ENCODE data around the gene PIAS4.

Gene PIAS4

DNA sequence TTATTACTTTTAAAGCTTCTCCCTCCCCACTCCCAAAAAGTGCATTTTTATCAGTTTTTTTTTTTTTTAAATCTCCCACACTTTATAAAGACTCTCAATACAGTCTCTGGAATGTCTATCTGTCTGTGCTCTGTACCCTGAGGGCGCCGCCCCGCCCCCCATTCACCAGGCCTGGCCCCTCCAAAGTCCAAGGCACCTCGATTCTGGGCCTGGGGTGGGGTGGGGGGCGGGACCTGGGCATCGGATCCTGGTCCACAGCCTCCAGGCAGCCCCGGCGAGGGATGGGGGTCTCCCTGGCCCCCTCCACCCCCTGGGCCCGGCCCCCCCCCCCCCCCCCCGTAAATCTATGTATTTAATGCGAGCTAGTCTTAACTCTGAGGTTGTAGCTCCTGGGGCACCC lies 35.9 kb downstream of the PIAS4 start:
- DNase-seq, result no peak

DNA sequence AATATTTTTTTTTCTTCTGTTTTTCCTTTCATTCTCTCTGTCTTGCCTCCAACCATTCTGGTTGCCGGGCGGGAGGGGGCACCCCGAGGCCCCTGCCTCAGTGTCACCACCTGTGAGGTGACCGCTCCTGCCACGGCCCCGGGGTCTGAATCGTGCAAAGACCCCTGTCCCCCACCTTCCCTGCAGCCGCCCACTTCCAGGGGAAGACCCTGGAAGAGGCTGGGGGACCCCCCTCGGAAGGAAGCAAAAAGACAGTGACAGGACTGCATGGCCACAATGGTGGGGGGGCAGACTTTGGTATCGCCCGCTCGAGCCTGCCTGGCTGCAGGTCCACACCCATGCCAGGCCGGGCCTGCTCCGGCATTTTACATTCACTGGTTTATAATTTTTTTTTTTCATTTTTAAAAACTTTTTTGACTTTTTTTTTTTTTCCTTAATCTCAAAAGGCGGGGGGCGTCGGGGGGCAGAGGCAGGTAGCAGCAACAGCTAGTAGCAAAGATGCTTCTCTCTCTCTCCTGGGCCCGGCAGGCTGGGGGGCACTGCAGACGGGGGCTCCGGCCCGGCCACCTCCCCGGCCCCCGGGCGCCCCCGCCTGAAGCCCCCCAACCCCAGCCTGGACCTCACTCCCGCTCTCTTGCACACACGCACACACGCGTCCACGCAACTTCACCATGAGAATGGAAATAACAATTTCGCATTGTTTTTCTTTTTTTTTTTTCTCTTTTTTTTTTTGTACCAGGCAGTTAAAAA lies 36.6 kb downstream of the PIAS4 start:
- DNase-seq, result no peak

- DNase-seq, result no peak
Measured at GRCh38 chr19:4044990-4045465, 37.5 kb downstream of the PIAS4 start.

DNA sequence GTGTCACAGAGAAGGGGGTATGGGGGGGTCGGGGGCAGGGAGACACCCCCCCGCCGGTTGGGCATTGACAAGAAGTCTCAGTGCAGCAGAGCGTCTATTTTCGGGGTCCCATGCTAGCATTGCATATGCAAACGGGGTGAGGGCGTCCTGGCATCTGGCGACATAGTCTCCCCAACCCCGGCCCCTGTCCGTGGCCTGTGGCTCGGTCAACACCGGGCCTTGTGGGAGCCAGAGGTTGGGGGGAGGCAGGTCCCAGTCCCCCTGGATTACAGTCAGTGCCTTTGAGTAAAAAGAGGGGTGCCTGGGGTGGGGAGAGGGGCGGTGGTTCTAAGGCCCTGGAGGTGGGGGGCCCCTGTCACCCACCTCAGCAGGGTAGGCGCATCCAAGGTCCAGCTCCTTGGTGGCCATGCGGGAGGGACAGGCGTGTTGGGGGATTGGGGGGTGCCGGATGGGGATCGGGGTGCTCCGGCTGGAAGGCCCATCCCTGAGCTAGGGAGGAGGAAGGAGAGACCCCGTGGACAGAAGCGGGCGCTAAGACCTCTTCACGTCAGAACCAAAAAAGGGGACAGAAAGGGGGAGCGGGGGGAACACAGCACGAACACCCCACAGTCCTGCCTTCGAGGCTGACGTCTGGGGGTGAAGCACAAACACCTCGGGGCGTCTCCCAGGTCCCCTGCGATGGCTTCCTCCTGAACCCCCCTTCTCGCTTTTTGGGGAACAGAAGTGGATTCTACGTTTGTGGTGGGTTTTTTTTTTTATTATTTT lies 38.2 kb downstream of the PIAS4 start:
- DNase-seq, result no peak

DNA sequence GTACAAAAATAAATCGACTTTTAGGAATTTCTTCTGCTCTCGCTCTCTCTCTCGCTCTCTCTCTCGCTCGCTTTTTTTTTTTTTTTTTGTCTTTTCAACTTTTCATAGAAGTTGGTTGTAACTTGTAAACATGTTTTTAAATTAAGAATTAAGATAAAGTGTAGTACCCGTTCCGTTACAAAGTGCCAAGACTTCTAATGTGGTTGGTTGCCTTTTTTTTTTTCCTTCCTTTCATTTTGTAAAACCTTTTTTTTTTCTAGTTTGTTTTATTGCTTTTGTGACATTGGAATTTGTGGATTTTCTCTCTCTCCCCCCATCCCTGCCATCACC lies 38.8 kb downstream of the PIAS4 start:
- DNase-seq, result no peak

DNA sequence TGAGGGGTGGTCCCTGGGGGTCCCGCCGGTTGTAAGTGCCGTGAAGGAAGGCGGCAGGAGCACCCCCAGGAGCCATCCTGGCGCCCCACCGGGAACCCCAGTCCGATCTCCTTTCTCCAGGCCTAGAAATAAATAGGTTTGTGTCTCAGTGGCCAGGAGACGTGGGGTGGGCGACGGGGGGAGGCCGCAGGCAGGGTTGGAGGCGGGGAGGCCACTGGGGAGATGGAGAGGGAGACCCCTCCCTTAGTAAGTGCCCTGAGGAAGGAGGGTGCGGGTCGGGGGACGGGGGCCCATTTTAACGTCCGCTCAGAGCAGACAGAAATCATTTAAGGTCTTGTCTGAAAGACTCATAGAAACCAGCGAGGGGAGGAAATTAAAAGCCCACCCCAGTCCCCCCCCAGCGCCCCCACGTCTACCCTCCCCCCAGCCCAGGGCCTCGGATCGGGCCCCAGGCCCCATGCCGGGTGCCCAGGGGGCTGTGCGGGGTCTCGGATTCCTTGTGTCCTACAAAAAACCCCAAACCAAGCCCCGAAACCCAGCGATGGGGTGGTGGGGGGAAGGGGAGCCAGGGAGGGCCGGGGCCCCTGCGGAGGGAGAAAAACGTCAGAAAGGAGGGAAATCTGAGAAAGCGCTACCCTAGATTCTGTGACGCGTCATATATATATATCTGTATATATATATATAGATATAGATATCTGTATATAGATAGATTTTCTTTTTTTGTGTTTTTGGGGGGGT lies 39.6 kb downstream of the PIAS4 start:
- no peak for DNase-seq

GRCh38 chr19:4049432-4049831 lies 41.9 kb downstream of the PIAS4 start:
- DNase-seq, result no peak

DNA sequence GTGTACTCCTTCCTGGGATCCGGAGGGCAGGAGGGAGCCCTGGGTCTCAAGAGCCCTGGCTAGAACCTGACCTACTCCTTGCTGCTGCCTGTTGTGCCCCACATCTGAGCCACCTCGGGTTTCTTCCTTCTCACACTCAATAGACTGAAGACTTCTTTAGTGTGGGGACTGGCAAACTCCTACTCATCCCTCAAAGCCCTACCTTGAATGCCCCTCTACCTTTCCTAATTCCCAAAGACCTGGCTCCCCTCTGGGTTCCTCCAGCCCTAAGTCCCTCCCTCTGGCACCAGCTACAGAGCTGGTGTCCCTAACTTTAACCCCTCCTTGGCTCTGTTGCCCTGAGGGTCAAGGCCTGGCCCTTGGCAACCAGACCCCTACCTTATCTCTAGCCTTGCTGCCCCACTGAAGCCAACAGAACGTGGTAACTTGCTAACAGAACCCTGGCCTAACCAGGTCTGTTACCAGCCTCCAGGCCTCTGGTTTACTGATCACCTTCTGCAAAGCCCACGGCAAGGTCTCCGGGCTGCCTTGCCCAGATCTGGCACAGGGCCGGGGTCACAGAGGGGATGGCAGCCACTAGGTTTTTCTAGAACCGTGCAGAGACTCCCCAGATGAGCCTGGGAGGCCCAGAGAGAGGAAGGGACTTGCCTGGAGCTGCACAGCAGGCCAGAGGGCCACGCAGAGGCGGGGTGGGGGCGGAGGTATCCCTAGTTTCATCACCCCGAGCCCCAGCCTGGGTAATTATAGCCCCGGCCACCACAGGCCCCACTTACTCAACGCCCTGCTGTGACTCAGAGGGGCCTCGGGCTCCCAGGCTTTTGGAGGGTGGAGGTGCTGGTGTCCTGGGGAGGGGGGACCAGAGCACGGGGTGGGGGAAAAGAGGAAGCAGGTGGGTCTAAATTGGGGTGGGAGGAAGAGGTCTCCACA lies 43.9 kb downstream of the PIAS4 start:
- DNase-seq, result peak; percentile 71

DNA sequence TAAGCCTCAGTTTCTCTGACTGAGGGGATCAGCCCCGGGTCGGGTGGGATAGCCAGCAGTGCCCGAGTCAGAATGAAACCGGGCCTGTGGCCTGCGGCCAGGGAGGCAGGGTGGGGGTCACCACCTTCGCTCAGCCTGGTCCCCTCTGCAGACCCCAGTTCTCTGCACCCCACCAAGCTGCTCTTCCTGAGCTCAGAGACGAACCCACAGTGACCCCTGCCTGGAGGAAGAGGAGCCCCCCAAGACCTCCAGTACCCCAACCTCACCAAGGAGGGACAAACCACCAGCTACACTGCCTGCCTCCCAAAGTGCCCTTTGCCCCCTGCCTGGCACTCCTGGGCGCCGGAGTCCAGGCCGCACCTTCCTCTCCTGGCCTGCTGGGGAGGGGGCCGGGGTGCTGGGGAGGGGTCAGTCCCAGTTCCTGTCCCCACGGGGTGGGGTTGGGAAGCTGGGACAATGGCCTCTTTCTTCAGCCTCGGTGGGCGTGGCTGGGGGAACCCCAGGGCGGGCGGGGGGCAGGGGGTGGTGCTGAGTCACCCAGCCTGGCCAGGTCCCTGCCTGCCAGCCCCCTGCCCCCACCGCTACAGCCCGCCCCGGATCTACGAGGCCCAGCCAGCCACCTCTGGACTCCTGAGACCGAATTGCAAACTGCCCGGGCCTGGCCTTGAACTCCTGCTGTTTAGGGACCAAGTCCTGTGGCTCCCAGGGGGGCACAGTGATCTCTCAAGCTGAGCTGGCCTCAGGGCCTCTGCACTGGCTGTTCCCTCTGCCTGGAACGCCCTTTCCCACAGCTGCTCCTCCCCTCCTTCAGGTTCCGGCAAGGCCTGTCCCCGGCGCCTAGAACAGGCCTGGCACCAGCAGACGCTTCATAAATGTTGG lies 44.8 kb downstream of the PIAS4 start:
- DNase-seq, result peak; percentile 69

DNA sequence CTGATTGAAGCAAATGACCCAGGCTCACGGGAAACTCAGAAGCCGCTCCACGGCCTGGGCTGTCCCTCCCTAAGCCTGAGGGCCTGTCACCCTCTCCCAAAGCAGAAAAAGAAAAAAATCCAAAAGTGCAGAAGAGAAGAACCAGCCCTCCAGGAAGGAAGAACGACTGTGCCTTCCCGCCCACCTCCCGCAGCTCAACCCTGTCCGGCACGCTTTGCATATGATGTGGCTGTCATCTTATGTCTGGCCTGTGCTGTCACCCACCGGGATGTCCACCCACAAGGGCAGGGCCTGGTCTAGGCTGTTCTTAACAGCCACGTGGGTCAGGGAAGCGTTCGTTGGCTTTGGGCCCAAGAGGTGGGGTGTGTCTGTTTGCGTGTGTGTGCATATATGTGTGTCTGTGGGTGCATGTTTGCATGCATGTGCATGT lies 45.5 kb downstream of the PIAS4 start:
- no peak for DNase-seq

- DNase-seq, result no peak
Measured at GRCh38 chr19:4053423-4054324, 46.1 kb downstream of the PIAS4 start.

DNA sequence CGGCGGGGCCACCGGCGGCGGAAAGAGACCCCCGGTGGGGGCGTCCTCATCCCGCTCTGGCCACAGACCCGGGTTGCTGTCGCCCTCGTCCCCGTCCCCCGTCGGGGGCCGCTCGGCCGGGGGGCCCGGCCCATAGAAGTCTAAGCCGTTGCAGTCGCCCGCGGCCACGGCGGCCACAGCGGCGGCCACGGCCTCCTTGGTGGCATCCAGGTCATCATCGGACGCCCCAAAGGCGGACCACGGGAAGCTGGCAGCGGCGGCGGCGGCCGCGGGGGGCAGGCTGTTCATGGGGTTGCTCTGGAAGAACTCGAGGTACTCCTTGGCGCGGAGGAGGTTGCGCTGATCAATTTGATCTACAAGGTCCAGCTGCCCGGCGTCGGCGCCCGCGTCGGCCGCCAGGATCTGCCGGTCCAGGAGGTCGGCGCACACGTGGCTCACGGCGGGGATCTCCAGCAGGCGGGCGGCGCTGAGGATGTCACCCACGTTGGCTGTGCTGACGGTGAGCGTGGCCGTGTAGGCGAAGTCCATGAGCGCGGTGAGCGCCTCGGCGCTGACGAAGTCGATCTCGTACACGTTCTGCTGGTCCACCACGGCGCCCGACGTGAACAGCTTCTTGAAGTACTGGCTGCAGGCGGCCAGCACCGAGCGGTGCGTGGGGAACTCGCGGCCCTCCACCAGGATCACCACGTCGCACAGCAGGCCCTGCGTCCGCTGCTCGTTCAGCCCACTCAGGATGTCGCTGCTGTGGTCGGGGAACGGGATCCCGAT lies 47.1 kb downstream of the PIAS4 start:
- DNase-seq, result no peak

DNA sequence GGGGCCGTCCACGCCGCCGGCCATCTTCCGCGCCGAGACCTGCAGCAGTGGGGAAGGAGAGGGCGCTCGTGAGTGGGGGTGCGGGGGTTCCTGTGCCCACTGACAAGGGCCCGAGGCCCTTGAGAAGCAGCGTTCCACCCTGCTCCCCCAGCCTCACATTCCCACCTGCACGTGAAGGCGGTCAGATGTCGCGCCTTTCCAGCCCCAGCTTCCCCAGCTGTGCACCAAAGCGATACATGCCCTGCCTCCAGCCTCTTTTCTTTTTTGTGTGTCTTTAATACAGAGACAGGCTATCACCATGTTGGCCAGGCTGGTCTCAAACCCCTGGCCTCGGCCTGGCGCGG lies 47.6 kb downstream of the PIAS4 start:
- DNase-seq, result no peak

- DNase-seq, result peak; percentile 76
Measured at GRCh38 chr19:4057931-4058692, 50.6 kb downstream of the PIAS4 start.

DNA sequence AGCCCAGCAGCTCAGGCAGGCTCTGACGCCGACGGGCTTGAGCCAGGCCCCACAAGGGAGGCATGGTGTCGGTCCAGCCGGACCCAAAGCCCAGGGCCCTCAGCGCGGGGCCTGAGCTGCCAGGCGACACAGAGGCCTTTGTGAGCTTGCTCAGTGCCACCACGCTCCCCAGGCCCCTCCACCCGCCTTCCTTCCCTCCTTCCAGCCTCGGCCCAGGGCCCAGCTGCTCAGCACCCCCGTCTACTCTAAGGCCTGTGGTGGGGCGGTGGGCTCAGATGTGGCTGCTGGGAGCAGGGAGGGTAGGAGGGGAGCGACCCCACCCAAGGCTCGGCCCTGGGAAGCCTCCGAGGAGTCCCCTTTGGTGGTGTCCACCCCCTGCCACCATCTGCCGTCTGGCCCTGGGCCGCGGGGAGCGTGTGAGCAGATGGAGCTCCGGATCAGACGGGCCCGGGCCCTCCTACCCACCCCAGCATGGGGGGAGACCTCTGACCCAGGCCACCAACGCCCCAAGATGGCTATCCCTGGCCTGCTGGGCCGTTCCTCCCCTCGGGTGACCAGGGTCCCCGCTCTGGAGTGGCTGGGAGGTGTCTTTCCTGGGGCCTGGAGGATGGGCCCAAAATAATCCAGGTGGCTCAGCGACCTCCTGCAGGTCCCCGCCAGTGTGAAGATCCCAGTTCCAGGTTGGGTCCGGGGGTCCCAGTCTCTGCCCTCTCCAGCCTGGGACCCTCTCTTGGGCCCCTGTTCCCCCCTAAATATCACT lies 51.3 kb downstream of the PIAS4 start:
- DNase-seq, result no peak

GRCh38 chr19:4059453-4059871 lies 51.9 kb downstream of the PIAS4 start:
- no peak for DNase-seq

DNA sequence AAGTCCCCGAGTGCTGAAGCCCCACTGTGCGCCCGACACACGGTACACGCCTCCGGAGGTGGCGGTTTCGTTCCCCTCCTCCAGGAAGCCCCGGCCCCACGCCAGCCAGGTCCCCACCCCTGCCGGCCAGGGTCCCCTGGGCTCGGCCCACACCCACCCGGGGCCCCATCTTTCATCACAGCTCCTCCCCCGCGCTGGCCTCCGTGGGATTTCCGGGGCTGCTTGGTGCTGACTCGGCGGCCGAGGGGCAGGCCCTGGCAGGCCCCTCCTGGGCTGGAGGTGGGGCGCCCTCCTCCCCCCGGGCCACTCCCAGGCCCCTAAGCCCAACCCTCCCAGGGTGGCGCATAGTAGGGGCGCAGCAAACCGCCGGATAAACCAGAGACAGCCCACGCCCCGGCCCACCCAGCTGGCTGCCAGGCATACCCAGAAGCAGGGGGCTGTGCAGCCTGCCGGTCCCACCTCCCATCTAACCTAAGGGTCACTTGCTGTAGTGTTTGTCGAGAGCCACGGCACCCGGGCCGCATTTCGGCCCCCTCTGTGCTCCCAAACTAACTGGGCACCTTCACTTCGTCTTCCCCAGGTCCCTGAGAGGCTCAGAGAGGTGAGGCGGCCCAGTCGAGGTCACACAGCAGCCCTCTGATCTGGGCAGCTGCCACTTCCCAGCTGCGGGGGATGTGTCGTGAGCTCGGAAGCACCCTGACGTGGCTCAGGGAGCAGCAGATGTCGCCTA lies 52.5 kb downstream of the PIAS4 start:
- DNase-seq, result peak; percentile 86
